Measurements from ENCODE around the gene KLF15. TPM values are rescaled to one million over a fixed set of nuclear protein-coding genes. Genes with fewer than 3 reads are reported as not detected.

The KLF15 gene
- total and polyA plus RNA-seq, 9 of the 15 experiments (the other 6 are each of a cell fraction or from before 2014, with no cell fraction given) = 0.08 to 4.8 (median 1.2) TPM

DNA sequence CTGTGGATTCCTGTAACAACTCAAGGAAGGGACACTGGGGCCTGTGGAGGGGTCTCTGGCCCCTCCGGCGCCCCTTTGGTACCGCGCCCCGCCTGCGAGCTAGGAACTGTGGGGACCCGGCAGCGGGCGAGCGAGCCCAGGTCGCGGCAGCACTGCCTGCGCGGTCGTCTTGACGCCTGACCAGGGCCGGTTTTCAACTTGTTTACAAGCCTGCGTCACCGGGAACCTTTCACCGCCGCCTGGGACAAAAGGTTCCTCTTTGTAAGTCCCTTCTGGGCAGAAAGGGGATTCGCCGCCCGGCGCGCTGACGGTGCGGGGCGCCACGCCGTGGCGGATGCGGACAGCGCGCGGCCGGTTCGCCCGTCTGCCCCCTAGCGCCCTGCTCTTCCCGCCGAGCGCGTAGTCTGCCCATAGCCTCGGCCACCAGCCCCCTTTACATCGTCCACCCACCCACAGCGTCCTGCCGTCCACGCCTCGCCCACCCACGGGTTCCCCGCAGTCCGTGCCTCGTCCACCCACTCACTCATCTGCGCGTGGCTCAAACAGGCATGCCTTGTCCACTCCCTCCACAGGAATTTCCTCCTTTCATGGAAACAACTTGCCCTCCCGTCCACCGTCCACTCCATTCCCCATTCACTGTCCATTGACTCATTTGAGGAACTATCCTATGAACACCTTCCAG, 32.0 kb upstream of the KLF15 start (continued):
- TF ChIP-seq, protein P1, sequence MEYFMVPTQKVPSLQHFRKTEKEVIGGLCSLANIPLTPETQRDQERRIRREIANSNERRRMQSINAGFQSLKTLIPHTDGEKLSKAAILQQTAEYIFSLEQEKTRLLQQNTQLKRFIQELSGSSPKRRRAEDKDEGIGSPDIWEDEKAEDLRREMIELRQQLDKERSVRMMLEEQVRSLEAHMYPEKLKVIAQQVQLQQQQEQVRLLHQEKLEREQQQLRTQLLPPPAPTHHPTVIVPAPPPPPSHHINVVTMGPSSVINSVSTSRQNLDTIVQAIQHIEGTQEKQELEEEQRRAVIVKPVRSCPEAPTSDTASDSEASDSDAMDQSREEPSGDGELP (CRISPR knock-in tag; IDR thresholded peaks at IDR 0.05; ENCODE audit: borderline replicate concordance) = peak; percentile 54; the same call in 1 of the 2 replicates
- TF ChIP-seq, protein P2, sequence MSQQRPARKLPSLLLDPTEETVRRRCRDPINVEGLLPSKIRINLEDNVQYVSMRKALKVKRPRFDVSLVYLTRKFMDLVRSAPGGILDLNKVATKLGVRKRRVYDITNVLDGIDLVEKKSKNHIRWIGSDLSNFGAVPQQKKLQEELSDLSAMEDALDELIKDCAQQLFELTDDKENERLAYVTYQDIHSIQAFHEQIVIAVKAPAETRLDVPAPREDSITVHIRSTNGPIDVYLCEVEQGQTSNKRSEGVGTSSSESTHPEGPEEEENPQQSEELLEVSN (IDR thresholded peaks at IDR 0.05; ENCODE audit: borderline replicate concordance in 1 of 2, extremely low read depth in 1 of 2, insufficient read depth in 1 of 2, insufficient read length in 1 of 2, low read depth in 1 of 2, low read length in 1 of 2, poor library complexity in 1 of 2, severe bottlenecking in 1 of 2) = peak in 1 of 2 experiments; percentile 63
- peak; percentile 43 to 65; a peak in 3 of 4 replicates for TF ChIP-seq FOXK2 (conservative IDR thresholded peaks at IDR 0.05 in 1 of 2, IDR thresholded peaks at IDR 0.05 in 1 of 2; ENCODE audit: low read depth in 2 of 2)
- no peak for TF ChIP-seq RBM15 (IDR thresholded peaks at IDR 0.05; ENCODE audit: insufficient read depth, low read length)
- TF ChIP-seq, protein P3, sequence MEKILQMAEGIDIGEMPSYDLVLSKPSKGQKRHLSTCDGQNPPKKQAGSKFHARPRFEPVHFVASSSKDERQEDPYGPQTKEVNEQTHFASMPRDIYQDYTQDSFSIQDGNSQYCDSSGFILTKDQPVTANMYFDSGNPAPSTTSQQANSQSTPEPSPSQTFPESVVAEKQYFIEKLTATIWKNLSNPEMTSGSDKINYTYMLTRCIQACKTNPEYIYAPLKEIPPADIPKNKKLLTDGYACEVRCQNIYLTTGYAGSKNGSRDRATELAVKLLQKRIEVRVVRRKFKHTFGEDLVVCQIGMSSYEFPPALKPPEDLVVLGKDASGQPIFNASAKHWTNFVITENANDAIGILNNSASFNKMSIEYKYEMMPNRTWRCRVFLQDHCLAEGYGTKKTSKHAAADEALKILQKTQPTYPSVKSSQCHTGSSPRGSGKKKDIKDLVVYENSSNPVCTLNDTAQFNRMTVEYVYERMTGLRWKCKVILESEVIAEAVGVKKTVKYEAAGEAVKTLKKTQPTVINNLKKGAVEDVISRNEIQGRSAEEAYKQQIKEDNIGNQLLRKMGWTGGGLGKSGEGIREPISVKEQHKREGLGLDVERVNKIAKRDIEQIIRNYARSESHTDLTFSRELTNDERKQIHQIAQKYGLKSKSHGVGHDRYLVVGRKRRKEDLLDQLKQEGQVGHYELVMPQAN (IDR thresholded peaks at IDR 0.05; ENCODE audit: borderline replicate concordance) = no peak
- TF ChIP-seq, protein P4, sequence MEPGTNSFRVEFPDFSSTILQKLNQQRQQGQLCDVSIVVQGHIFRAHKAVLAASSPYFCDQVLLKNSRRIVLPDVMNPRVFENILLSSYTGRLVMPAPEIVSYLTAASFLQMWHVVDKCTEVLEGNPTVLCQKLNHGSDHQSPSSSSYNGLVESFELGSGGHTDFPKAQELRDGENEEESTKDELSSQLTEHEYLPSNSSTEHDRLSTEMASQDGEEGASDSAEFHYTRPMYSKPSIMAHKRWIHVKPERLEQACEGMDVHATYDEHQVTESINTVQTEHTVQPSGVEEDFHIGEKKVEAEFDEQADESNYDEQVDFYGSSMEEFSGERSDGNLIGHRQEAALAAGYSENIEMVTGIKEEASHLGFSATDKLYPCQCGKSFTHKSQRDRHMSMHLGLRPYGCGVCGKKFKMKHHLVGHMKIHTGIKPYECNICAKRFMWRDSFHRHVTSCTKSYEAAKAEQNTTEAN (CRISPR knock-in tag; IDR thresholded peaks at IDR 0.05) = no peak
- TF ChIP-seq HIVEP1 (CRISPR knock-in tag; IDR thresholded peaks at IDR 0.05) = no peak
- no peak for TF ChIP-seq HDGF (IDR thresholded peaks at IDR 0.05)
- no peak for TF ChIP-seq ZNF217 (CRISPR knock-in tag; IDR thresholded peaks at IDR 0.05)
- TF ChIP-seq, protein P5, sequence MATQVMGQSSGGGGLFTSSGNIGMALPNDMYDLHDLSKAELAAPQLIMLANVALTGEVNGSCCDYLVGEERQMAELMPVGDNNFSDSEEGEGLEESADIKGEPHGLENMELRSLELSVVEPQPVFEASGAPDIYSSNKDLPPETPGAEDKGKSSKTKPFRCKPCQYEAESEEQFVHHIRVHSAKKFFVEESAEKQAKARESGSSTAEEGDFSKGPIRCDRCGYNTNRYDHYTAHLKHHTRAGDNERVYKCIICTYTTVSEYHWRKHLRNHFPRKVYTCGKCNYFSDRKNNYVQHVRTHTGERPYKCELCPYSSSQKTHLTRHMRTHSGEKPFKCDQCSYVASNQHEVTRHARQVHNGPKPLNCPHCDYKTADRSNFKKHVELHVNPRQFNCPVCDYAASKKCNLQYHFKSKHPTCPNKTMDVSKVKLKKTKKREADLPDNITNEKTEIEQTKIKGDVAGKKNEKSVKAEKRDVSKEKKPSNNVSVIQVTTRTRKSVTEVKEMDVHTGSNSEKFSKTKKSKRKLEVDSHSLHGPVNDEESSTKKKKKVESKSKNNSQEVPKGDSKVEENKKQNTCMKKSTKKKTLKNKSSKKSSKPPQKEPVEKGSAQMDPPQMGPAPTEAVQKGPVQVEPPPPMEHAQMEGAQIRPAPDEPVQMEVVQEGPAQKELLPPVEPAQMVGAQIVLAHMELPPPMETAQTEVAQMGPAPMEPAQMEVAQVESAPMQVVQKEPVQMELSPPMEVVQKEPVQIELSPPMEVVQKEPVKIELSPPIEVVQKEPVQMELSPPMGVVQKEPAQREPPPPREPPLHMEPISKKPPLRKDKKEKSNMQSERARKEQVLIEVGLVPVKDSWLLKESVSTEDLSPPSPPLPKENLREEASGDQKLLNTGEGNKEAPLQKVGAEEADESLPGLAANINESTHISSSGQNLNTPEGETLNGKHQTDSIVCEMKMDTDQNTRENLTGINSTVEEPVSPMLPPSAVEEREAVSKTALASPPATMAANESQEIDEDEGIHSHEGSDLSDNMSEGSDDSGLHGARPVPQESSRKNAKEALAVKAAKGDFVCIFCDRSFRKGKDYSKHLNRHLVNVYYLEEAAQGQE (IDR thresholded peaks at IDR 0.05; ENCODE audit: borderline replicate concordance) = peak; percentile 87
- TF ChIP-seq, protein P5 (CRISPR knock-in tag; IDR thresholded peaks at IDR 0.05; ENCODE audit: low read depth) = no peak
- no peak for TF ChIP-seq JUND (IDR thresholded peaks at IDR 0.05; ENCODE audit: borderline replicate concordance, low read depth, low read length)
- no peak for TF ChIP-seq JUND (tag; IDR thresholded peaks at IDR 0.05; ENCODE audit: borderline replicate concordance, low read depth, low read length)
